RWPE1 (cell line): Measurements from ENCODE around the gene TMEM119.

Experiments used
- CTCF ChIA-PET: fragments of 350-600 bp; sonication (Branson Sonifier 250); formaldehyde crosslinking; extraction: SDS; loops from one replicate; lab custom pipeline; 2021; lab: Yijun Ruan, JAX
- POLR2A ChIA-PET: fragments of 400-600 bp; formaldehyde crosslinking; extraction: SDS; loops from one replicate; lab custom pipeline; 2020; ENCODE audit warnings: antibody characterized with exemption; ENCODE audit not compliant: low non-redundant PET; lab: Yijun Ruan, JAX
- DNase-seq: peaks from one replicate; pipeline ENCODE4 v3.0.0; 2012; ENCODE audit warnings: low spot score
- H3K27ac ChIP-seq: fragments of 450-650 bp; 2 replicates; pipeline ENCODE4 v1.5.1; 2017
- TF ChIP-seq, protein P1 (sequence below): fragments of 450-650 bp; conservative IDR thresholded peaks from 2 replicates; pipeline ENCODE4 v1.5.1; 2017; ENCODE audit warnings: low read depth, mild to moderate bottlenecking

Gene TMEM119

DNA sequence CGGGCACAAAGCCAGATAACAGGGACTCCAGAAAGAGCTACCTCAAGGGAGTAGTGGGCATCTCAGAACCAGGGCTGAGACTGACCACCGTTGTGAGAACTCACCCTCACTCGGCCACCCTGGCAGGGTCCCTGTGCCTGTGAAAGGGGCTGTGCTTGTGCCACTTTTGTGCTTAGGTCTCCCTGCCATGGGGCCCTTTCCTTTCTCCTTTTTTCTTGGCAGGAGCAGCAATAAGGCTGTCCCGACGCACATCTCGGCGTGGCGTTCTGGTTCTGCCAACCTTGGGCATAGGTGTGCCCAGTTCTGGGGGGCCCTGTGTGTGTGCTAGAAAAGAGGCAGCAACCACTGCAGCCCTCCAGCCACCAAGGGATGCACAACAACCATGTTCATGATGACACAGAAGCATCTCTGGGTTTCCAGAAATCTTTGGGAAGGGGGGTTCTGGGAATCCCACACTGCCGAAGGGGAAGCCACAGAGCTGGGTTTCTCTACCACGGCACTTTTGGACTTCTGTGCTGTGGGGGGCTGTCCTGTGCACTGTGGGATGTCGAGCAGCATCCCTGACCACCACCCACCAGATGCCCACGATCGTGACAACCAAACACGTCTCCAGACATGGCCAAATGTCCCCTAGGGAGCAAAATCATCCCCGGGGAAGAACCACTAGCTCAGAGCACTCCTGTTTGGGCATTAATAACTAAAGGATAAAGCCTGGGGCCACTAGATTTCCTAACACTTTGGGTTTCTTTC, 13.1 kb upstream of the TMEM119 start:
- POLR2A ChIA-PET = no interaction called here
- no peak overlapping the region for H3K27ac ChIP-seq
- CTCF ChIA-PET = interaction anchor here (0.6 kb wide), 1 partner anchor 817 kb away, joined by 5 read pairs; no protein-coding TSS in a partner anchor
- TF ChIP-seq, protein P1, sequence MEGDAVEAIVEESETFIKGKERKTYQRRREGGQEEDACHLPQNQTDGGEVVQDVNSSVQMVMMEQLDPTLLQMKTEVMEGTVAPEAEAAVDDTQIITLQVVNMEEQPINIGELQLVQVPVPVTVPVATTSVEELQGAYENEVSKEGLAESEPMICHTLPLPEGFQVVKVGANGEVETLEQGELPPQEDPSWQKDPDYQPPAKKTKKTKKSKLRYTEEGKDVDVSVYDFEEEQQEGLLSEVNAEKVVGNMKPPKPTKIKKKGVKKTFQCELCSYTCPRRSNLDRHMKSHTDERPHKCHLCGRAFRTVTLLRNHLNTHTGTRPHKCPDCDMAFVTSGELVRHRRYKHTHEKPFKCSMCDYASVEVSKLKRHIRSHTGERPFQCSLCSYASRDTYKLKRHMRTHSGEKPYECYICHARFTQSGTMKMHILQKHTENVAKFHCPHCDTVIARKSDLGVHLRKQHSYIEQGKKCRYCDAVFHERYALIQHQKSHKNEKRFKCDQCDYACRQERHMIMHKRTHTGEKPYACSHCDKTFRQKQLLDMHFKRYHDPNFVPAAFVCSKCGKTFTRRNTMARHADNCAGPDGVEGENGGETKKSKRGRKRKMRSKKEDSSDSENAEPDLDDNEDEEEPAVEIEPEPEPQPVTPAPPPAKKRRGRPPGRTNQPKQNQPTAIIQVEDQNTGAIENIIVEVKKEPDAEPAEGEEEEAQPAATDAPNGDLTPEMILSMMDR = no peak
- no peak for DNase-seq

DNA sequence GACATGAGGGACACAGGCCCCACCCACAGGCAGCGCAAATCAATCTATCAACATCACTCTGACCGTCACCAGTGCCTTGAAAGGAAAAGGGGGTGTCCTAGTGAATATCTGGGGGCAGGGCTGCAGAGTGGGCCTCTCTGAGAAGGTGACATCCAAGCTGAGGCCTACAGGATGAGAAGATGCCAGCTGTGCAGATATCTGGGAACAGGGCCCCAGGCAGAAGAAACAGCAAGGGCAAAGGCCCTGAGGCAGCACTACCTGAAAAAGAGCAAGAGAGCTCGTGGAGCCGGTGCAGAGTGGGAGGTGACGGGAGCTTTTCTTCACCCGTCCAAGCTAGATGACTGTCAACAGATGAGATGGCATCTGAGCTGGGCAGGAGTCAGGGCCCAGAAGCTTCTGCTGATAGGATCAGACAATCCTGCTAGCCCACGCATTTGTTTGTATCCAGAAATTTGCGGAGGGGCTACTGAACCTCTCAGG, 12.5 kb upstream of the TMEM119 start:
- TF ChIP-seq, protein P1 = no peak
- ChIA-PET POLR2A (no interaction called here), CTCF (no interaction called here)

DNA sequence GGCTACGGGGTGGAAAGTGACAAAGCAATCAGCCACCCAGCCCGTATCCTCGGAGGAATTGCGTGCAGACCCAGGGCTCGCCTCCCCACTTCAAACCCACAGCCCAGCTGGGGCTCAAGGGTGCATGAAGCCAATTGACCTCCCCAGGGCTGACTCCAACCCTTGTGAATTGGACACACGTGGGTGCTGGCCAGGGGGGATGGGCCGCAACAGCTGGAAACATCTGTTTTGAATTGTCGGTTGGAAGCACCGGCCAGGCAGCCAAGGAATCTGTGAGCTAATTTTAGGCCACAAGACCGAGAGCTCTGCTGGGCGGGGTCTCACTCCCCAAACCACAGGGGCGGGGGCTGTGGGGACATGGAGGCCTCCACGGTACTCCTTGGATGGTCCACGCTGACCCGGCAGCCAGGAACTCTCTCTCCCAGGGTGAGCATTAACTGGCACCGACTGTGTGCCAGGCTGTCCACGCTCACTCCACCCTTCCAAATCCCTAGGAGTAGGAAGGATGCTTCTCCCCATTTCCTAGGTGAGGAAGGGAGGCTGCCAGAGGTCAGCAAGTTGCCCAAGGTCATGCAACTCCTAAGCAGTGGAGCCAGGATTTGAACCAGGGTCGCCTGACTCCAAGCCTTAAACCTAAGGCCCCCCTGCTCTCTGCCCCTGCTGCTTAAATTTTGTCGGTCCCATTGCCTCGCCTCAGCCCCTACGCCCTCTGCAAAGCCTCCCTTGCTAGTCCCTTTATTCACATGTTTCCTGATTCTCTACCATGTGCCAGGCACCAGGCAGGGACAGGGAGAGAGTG, 11.9 kb upstream of the TMEM119 start:
- H3K27ac ChIP-seq = no peak overlapping the region
- ChIA-PET POLR2A (no interaction called here), CTCF (interaction anchor here (0.6 kb wide), 1 partner anchor 615 kb away, joined by 4 read pairs; no protein-coding TSS in a partner anchor)
- TF ChIP-seq, protein P1 = no peak
- DNase-seq = no peak

More for the DNA sequence above, 12.5 kb upstream of the TMEM119 start:
- no peak for DNase-seq
- H3K27ac ChIP-seq = no peak overlapping the region

DNA sequence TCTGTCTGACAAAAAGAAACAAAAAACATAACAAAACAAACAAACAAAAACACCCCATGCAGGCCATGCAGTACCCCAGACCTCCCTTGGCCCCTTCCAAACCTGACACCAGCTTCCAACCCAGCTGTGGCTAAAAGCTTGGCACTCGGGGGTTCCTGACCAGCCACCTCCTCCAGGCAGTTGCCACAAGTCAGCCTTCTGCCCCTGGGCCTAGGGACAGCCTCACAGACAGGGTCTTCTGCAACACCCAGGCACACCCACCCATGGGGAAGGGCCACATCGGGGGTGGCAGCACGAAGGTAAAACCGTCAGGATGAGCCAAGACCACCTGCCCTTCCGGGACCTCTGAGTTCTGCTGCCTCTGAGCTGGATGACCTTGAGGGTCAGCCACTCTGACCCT, 10.7 kb upstream of the TMEM119 start:
- no peak for DNase-seq
- CTCF ChIA-PET = interaction anchor here (1.1 kb wide), 1 partner anchor 9 kb away, joined by 4 read pairs; no protein-coding TSS in a partner anchor
- no peak overlapping the region for H3K27ac ChIP-seq
- TF ChIP-seq, protein P1 = no peak
- POLR2A ChIA-PET = no interaction called here

DNA sequence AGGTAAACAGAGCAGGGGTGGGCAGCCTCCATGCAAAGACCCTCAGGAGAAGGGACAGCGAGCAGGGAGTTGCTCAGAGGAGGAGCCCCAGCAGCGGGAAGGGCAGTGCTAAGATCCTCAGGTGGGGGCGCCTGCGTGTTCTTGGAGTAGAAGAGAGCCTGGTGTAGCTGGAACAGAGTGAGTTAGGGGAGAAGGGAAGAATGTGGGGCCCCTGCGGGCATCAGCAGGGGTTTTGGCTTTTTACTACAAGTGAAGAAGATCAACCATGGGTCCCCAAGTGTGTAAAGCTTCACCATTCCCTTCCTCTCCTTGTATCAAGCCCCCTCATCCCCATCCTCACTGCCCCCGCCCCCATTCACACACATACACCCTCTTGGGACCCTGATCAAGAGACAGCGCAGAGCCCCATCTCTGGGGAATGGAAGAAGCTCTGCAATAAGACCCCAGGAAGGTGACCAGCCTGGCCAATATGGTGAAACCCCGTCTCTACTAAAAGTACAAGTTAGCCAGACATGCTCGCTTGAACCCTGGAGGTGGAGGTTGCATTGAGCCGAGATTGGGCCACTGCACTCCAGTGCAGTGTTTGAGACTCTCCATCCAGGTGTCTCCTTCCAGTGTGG, 10.2 kb upstream of the TMEM119 start:
- DNase-seq = no peak
- ChIA-PET POLR2A (no interaction called here), CTCF (interaction anchor here (0.7 to 1.1 kb wide), 2 partner anchors 10 to 19 kb away, joined by 3 to 4 read pairs; no protein-coding TSS in a partner anchor)
- TF ChIP-seq, protein P1 = no peak
- no peak overlapping the region for H3K27ac ChIP-seq

DNA sequence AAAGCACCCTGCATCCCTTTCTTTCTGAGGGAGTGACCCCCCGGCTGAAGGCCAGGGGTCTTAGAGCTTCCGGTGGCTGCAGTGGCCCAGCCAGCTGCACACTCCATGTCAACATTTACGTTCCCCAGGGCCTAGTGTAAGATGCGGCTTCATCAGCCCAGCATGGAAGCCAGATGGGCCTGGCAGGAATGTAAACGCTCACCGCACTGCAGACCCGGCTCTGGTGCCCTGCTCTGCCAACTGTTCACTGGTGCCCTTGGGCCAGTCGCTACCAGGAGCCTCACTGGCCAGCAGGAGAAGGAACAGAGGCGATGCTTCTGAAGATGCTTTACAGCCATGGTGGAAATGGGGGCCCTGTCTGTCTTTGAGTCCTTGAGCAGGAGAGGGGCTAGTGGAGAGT, 8.6 kb upstream of the TMEM119 start:
- POLR2A ChIA-PET = no interaction called here
- TF ChIP-seq, protein P1 = no peak
- CTCF ChIA-PET = no interaction called here
- no peak for DNase-seq
- no peak overlapping the region for H3K27ac ChIP-seq
